HL-60 (cell line): Measurements from ENCODE around the gene ATG4B.

Experiments
- POLR2AphosphoS5 ChIP-seq: IDR thresholded peaks from 2 replicates; pipeline ENCODE4 v1.6.1; 2012; ENCODE audit warnings: low read depth
- TF ChIP-seq, protein P1 (sequence below): IDR thresholded peaks from one replicate; pipeline ENCODE4 v1.5.1; 2011; ENCODE audit warnings: low read length, control low read depth, inconsistent platforms; ENCODE audit not compliant: insufficient read depth

DNA sequence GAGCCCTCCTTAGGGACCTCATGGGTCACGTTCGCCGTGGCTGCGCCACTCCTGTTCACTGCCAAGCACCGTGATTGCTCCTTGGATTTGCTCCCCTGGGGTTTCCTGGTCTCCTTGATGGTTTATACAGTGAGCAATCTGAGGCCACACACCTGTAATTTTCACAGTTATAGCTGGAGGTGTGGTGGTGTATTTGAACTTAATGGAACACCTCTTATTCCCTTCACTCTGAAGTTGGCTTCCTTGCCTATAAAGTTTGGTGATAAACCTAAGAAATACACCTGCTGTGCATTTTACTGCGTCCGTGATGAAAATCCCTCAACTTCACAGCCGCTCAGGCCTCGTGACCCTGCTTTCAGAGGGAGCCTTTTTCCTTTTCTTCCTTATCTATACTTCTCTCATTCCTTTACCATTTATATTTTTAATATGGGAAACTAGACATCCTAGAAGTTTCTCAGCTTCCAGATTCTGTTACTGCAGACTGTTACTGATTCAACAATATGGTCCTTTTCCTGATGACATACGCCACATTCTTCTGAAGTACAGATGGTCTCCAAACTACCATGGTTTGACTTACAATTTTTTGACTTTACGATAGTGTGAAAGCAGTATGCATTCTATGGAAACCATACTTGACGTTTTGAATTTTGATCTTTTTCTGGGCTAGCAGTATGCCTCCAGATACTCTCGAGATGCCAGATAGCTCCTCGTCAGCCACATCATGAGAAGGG lies 8.6 kb downstream of the ATG4B start:
- TF ChIP-seq, protein P1, sequence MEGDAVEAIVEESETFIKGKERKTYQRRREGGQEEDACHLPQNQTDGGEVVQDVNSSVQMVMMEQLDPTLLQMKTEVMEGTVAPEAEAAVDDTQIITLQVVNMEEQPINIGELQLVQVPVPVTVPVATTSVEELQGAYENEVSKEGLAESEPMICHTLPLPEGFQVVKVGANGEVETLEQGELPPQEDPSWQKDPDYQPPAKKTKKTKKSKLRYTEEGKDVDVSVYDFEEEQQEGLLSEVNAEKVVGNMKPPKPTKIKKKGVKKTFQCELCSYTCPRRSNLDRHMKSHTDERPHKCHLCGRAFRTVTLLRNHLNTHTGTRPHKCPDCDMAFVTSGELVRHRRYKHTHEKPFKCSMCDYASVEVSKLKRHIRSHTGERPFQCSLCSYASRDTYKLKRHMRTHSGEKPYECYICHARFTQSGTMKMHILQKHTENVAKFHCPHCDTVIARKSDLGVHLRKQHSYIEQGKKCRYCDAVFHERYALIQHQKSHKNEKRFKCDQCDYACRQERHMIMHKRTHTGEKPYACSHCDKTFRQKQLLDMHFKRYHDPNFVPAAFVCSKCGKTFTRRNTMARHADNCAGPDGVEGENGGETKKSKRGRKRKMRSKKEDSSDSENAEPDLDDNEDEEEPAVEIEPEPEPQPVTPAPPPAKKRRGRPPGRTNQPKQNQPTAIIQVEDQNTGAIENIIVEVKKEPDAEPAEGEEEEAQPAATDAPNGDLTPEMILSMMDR, result no peak
- TF ChIP-seq POLR2AphosphoS5, result no peak
